ENCODE results near the gene UNC45B.
"Not testable (repeated sequence)": the region's sequence is repeated elsewhere in the genome, so short reads cannot be mapped to it uniquely, and the experiment has no call there.

UNC45B gene

DNA sequence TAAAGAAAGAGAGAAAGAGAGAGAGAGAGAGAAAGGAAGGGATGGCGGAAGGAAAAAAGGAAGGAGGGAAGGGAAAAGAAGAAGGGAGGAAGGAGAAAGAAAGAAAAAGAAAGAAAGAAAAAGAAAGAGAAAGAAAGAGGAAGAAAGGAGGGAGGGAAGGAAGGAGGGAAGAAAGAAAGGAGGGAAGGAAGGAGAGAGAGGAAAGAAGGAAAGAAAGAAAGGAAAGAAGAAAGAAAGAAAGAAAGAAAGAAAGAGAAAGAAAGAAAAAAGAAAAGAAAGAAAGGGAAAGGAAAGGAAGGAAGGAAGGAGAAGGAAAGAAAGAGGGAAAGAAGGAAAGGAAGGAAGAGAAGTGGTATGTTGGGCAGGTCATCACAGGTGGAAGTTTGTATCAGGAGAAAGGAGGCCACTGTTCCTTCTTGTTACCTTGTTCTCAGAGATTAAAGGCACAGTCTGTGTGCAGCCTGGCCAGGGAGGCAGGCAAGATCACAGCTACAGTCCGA is 27.3 kb downstream of the UNC45B start:
- DNase-seq = no peak

DNA sequence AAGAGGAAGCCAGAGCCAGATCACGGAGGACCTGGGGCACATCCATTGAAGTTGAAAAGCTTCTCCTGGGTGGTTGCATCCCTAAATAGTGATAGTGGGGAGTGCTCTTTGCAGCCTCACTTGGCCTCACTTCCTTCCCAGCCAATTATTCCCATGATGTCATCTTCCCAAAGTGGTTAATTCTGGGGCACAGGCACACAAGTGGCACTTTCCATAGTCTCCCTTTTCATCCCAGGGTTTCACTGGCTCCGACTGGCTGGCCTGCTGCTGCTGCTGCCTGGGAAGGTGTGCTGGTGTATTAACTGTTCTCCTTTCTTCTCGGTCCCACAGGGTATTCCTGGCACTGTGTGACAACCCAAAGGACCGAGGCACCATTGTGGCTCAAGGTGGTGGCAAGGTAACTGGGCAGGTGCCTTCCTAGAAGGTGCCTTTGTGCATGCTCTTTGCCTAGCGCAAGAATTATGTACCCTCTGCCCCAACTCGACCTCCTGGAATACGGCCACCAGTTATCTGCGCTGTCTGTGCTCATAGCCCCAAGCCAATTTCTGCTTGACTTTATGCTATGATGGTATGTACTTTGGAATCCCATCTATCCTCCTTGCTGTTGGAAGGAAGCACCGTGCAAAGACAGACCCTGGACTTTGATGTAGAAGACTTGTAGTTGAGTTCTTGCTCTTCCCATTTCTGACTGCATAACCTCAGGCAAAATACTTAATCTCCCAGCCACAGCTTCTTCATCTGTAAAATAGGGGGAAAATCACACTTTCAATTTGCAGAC is 28.2 kb downstream of the UNC45B start:
- DNase-seq = no peak

DNA sequence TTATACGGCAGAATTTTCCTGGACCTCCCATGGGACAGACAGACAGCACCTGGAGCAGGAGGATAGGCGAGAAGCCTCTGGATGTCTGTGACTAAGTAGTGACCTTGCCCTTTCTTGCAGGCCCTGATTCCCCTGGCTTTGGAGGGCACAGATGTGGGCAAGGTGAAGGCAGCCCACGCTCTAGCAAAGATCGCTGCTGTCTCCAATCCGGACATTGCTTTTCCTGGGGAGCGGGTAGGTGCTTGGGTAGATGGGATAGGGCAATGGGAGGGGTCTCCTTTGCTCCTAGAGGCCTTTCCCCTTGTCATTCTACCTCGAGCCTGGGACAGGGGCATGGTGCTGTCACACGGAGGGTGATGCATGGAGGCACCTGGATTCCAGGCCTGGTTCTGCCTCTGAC is 29.3 kb downstream of the UNC45B start:
- no peak for DNase-seq

DNA sequence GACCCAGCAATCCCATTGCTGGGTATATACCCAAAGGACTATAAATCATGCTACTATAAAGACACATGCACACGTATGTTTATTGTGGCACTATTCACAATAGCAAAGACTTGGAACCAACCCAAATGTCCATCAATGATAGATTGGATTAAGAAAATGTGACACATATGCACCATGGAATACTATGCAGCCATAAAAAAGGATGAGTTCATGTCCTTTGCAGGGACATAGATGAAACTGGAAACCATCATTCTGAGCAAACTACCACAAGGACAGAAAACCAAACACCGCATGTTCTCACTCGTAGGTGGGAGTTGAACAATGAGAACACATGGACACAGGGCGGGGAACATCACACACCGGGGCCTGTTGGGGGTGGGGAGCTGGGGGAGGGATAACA is 31.8 kb downstream of the UNC45B start:
- DNase-seq = not testable (repeated sequence)

DNA sequence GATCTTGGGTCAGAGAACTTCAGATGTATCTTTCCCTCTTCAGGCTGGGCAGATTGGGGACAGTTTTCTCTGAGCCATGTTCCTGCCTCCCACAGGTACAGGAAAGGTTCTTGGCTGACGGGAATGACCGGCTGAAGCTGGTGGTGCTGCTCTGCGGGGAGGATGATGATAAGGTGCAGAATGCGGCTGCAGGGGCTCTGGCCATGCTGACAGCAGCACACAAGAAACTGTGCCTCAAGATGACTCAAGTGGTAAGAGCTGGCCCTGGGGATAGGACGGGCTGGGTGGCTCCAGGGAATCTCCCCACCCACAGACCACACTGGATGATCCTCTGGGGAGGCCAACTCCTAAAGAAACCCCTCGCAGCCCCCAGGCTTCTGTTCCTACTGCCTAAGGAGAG is 35.7 kb downstream of the UNC45B start:
- no peak for DNase-seq

DNA sequence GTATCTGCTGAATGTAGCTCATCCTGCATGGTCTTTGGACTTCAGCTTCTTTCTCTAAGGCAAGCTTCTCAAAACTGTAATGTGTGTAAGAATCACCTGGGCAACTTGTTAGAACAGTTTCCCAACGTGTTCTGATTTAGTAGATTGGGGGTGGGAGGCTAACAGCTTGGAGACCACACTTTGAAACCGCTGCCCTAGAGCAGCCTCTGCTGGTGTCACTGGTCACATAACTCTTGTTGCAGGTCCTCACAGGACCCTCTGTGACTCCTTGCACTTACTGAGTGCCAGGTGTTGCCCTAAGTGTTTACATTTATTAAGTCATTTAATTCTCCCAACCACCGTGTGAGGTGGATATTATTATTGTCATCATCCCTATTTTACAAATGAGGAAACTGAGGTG is 36.7 kb downstream of the UNC45B start:
- no peak for DNase-seq

DNA sequence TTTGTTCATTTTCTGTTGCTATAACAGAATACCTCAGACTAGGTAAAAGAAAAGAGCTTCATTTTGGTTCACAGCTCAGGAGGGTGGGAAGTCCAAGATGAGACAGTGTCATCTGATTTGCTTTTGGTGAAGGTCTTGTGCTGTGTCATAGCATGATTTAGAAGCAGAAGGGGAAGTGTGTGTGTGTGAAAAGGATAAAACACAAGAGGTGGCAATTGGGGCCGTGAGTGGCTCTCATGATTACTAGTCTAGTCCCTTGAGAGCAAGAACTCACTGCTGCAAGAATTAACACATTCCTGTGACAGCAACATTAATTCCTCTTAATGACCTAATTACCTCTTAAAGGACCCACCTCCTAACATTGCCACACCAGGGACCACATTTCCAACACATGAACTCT is 38.2 kb downstream of the UNC45B start:
- no peak for DNase-seq

DNA sequence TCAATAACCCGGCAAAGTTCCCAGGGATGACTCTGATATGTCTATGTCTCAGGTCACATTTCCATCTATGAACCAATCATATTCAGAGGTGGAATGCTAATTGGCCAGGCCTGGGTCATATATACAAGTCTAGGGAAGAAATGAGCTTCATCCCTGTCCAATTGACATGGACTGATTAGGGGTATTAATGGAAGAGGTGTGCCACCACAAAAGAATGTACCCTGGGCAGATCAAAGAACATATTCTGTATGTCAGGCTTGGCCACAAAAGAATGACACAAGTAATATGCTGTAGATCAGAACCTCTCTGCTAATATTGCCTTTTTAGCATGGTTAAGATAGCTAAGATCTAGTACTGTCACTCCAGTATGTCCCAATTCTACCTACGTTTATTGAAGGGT is 39.9 kb downstream of the UNC45B start:
- DNase-seq = no peak

DNA sequence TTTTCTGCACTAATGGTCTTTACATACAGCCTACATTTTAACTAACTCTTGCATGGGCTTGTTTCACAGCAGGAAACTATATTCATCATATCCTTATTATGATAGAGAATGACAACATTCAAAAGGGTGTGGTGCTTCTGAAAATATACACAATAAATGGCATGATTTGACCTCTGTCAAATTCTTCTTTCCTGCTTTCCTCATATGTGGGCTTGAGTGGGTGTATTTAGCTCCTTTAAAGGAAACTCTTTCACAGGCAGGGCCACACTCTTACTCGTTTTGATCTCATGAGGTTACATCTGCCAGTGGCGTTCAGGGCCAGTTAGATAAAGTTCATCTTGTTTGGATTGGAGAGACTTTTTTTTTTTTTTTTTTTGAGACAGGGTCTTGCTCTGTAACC is 40.5 kb downstream of the UNC45B start:
- DNase-seq = no peak

DNA sequence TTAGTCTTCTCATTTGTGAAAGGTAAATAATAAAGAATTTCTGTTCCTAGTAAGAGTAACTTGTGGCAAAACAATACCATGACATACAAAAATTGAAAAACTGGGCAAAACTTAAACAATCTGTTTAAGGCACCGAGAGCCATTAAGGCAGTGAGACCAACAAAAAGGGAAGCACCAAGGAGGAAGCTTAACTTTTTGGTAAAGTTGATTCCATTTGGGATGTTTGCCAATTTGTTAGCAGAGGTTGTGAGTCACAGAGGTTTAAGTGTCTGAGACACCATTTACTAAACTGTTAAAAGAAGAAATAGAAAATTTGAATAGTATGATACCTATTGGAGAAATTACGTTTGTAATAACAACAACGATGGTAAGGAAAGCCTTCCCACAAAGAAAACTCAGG is 41.7 kb downstream of the UNC45B start:
- DNase-seq = no peak

DNA sequence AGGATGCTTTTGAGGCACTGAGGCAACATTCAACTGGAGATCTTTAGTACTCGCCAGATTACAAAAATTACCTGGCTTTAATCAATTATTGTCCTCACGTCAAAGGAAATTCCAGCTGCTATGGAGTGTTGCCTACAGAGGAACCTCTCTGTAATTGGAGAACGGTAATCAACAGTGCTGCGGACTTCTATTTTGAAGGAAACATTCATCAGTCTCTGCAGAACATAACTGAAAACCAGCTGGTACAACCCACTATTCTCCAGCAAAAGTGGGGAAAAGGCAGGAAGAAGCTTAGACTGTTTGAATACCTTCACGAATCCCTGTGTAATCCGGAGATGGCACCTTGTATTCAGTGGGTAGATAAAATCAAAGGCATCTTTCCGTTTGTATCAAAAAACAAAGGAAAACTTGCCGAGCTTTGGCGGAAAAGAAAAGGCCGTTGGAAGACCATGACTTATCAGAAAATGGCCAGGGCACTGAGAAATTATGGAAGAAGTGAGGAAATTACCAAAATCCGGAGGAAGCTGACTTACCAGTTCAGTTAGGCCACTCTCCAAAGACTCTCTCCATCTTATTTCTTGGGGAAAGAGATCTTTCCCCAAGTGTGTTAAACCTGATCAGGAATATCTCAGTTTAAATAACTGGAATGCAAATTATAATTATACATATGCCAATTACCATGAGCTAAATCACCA is 43.5 kb downstream of the UNC45B start:
- DNase-seq = no peak

DNA sequence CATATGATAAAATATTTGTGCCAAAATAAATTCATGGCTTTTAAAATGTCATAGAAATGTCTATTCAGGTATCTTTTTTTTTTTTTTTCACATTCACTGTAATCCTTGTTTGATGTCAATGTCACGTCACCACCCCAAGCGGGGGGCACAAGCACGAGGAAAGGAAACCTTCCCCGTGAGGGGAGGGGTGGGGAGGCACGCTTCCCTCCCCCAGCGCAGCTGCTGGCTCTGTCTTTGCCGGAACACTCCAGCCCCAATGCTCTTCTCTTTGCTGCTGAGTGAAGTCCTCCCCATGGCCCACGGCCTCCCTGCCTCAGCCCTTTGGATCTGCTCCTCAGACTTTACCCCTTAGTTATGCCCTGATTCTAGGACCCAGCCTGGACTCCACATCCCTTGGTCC is 45.1 kb downstream of the UNC45B start:
- no peak for DNase-seq

DNA sequence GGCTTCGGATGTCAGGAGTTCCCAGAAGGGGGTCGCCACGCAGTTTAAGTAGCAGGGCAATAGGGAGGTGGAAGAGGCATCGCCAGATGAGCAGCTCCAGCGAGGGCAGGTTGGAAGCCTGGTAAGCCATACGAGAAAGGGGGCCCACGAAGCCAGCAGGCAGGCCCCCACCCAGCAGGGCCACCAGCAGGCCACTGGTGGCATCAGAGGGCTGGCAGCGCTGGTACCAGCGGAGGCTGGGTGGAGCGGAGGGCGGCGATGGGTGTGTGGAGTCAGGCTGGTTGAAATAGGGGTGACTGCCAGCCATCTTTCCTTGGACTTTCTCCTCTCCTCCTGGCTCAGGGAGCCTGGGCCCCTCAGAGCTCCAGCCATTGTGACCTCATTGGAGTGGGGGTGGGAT is 46.4 kb downstream of the UNC45B start, which contains the start of gene SLC35G3:
TSS of gene SLC35G3 (minus strand) at position 393 of the 400 bp plus-strand sequence. CDS start at position 307, 86 bp downstream.
- not testable (repeated sequence) for DNase-seq

DNA sequence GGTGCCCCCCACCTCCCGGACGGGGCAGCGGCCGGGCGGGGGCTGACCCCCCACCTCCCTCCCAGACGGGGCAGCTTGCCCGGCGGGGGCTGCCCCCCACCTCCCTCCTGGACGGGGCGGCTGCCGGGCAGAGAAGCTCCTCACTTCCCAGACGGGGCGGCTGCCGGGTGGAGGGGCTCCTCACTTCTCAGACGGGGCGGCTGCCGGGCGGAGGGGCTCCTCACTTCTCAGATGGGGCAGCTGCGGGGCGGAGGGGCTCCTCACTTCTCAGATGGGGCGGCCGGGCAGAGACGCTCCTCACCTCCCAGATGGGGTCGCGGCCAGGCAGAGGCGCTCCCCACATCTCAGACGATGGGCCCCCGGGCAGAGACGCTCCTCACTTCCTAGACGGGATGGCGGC is 47.4 kb downstream of the UNC45B start:
- DNase-seq = not testable (repeated sequence)

DNA sequence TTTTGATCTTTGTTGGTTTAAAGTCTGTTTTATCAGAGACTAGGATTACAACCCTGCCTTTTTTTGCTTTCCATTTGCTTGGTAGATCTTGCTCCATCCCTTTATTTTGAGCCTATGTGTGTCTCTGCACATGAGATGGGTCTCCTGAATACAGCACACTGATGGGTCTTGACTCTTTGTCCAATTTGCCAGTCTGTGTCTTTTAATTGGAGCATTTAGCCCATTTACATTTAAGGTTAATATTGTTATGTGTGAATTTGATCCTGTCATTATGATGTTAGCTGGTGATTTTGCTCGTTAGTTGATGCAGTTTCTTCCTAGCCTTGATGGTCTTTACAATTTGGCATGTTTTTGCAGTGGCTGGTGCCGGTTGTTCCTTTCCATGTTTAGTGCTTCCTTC is 55.0 kb downstream of the UNC45B start:
- DNase-seq = not testable (repeated sequence)

DNA sequence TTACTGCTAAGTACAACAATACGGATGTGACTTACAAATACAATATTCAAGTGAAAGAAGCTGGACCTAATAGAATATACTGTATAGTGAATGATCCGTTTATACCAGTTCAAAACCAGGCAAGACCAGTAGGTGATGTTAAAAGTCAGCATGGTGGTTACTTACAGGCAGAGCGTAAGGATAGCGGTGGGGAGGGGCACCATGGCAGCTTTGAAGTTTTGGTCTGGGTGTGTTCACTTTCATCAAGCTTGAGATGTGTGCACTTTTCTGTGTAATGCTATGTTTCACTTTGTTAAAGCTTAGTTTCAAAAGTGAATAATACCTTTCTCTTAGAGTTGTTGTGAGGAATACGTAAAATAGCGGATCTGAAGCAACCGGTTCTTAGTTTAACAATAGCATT is 63.1 kb downstream of the UNC45B start:
- DNase-seq = no peak

DNA sequence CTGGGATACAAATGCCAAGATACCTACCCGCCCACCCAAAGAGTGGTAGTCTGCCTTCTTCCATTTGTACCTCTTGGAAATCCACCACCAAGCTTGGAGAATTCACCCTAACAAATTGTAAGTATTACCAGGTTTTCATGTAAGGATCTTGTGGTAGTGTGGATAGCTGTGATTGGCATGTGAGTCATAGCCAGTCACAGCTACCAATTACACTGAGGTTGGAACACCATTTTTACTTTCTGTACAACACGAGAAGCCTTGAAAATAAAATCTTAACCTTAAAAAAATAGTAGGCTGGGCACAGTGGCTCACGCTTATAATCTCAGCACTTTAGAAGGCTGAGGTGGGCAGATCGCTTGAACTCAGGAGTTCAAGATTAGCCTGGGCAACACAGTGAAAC is 65.1 kb downstream of the UNC45B start:
- DNase-seq = no peak

DNA sequence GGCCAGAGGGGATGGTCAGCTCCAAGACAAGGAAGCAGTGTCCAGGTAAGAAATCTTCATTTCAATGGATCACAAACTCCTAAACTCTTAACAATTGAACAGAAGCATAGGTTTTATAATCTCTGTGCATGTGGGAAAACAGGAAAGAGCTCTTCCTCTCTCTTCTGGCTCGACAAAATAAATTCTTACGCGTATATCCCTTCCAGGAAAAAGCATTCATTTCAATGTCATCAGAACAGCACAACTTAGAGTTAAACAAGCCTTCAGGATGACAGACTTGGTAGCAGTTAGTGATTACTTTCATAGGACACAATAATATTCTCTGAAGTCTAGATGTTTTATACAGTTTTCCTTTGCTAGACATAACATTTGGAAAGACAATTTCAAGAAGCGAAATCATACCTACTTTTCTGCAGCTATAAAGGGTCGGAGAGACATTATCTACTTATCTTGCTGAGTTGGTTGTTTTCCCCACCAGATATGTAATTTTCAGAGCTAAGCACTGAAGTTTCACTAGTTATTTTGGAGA is 65.9 kb downstream of the UNC45B start:
- DNase-seq = no peak

DNA sequence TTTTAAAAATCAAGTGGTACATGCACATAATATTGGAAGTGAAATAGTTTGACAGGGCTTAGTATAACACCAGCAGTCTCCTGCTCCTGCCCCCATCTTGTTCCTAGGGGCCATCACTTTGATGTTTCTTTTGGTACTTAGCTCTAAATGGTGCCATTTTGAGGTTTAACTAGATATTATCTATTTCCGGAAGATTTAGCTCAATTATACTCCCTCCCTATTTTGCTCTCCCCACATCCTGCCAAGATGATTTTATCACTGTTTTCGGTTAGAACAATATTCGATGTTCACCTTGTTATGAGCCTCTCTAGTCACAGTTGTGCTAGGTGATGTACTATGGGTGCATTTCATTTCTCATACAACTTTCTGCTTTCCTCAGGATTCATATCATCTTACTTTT is 66.6 kb downstream of the UNC45B start:
- DNase-seq = no peak

DNA sequence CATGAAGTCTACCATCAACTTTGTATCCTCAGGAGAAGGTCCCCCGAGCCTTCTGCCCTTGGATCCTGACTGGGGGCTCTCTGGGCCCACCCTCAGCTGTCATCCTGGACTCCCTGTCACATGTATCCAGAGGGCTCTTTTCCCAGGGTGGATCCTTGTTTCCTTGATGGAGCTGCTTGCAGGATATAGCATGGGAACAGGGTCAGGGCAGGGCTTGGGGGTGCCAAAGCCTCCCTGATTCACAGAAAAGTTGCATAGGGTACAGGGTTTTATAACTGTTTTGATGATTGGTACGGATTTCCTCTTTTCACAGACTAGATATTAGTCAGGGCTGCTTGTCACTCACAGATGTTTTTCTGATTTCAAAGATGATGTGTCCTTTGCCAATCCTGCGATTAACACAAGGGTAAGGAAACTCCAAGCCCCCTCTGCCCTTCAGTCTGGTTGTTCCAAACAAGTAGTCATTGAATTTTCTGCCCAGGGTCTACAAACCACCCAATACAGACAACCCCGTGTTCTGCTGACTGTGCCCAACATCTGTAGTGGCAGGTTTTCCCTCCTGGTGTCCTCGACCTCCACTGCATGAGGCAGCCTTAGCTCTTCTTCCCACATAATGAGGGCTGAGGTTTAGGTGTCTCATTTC is 67.1 kb downstream of the UNC45B start:
- DNase-seq = no peak

DNA sequence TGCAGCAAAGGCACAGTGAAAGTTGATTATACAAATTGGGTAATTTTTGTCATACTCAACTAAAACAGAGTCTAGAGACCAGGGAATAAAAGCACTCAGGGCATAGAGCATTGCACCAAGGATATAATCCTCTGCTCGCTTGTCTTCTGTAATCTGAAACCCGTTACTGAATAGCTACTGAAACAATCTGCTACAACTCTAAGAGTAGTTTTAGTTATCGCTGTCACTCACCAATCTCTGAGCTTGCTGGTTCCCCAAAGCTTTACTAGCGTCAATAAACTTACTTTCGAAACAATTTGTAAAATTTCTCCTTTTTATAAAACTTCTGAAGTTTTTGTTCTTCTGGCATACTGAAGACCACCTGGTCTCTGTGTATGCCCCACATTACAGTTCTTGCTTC is 69.5 kb downstream of the UNC45B start:
- no peak for DNase-seq

DNA sequence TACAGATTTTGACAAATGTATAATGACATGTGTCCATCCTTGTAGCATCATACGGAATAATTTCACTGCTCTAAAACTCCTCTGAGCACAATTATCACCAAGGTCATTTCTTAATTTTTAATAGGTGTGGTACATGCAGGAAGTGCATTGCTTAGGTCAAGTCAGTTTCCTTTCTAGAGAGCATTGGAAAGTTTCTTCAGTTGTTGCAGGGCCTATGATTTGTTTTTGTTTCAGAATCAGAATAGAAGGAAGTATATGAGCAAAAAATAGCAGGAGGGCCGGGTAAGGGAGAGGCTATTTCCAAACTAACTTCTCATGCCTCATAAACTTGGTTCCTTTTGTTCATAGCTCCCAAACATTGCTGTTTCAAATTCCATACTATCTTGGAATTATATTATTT is 71.3 kb downstream of the UNC45B start:
- DNase-seq = no peak

DNA sequence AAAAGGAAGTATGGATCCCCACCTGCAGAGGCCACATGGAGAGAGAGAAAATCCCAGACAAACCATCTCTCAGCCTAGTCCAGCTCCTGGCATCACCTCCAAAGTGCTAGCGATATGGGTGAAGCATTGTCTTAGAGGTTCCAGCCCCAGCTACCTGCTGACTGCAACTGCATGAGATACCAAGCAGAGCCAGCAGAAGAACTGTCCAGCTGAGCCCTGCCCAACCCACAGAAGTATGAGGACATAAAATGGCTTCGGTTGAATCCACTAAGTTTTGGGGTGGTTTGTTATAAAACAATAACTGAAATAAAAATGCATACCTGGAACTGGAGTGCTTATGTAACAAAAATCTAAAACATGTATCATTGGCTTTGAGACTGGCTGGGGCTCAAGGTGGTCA is 74.8 kb downstream of the UNC45B start:
- no peak for DNase-seq

DNA sequence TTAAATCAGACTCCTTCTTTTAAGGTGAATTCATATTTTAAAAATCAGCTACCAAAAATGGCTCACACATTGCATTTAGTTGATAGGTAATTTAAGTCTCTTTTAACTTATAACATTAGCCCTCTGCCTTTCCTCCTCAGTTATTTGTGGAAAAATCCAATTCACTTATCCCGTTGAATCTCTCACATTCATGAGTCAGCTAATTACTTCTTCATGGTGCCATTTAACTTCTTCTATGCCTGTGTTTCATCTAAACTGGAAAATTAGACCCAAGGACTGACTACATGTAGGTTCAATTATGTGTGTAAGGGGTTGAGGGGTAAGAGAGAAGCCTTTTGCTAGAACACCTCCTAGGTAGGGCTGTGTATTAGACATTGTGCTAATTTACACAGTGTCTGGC is 76.8 kb downstream of the UNC45B start:
- DNase-seq = no peak

Data from NCI-H446 treated with DMSO at 0.1 percent for 48 hours (cell line).